Subcutaneous adipose tissue (tissue), 4 donors: ENCODE data around the gene CFAP74. TPM values are rescaled to one million over a fixed set of nuclear protein-coding genes. Genes with fewer than 3 reads are reported as not detected.

Experiments
- CTCF ChIP-seq: fragments of 450-650 bp; IDR thresholded peaks from one replicate; pipeline ENCODE4 v1.5.1; 2016; ENCODE audit warnings: low read depth, mild to moderate bottlenecking, control low read depth, antibody characterized with exemption, moderate library complexity
- total RNA-seq, 4 donors: library from RNA; depleted of rRNA; stranded (reverse); fragments of >200 nt; gene quantifications; one replicate each; pipeline ENCODE4 v1.1.0, GENCODE V29; 2016

Gene CFAP74
- total RNA-seq, 4 donors from 2014 or later, result 0.16 TPM; not detected in 3

- no peak for TF ChIP-seq CTCF
Observed at GRCh38 chr1:1962752-1963151, 40.8 kb downstream of the CFAP74 start.

GRCh38 chr1:1960480-1961196 is 42.9 kb downstream of the CFAP74 start:
- no peak for TF ChIP-seq CTCF

GRCh38 chr1:1959840-1960479 is 43.6 kb downstream of the CFAP74 start:
- no peak for TF ChIP-seq CTCF

GRCh38 chr1:1959459-1959839 is 44.1 kb downstream of the CFAP74 start:
- TF ChIP-seq CTCF, result no peak

- no peak for TF ChIP-seq CTCF
Observed at GRCh38 chr1:1958071-1958541, 45.5 kb downstream of the CFAP74 start.

GRCh38 chr1:1957533-1957961 is 46.0 kb downstream of the CFAP74 start:
- TF ChIP-seq CTCF, result no peak
